Neuron (in vitro differentiated cells): Measurements from ENCODE around the gene CNTN5.

Experiments used
- H2AFZ ChIP-seq: one replicate; pipeline ENCODE4 v1.6.1; 2013; ENCODE audit warnings: low read depth, mild to moderate bottlenecking, inconsistent platforms, low read length, moderate library complexity
- H3K27me3 ChIP-seq: one replicate; pipeline ENCODE4 v1.6.1; 2013; ENCODE audit warnings: low read length; ENCODE audit not compliant: insufficient read depth
- H3K36me3 ChIP-seq: one replicate; pipeline ENCODE4 v1.6.1; 2013; ENCODE audit warnings: low read length; ENCODE audit not compliant: insufficient read depth
- H3K4me1 ChIP-seq: one replicate; pipeline ENCODE4 v1.6.1; 2013; ENCODE audit warnings: low read length; ENCODE audit not compliant: insufficient read depth
- H3K4me3 ChIP-seq: 2 replicates; pipeline ENCODE4 v1.5.1; 2013; ENCODE audit warnings: mild to moderate bottlenecking, low read length, moderate library complexity
- H3K9me3 ChIP-seq: one replicate; pipeline ENCODE4 v1.6.1; 2013; ENCODE audit warnings: low read length

CNTN5 gene

GRCh38 chr11:99925968-99926367 lies 905.2 kb downstream of the CNTN5 start:
- Histone ChIP-seq H3K4me1 (no peaks in the 10 kb centered on the region), H3K27me3 (no peaks in the 10 kb centered on the region), H3K4me3 (no peak overlapping the region), H3K9me3 (no peaks in the 10 kb centered on the region), H3K36me3 (no peaks in the 10 kb centered on the region), H2AFZ (no peak overlapping the region)

GRCh38 chr11:99932684-99933083 lies 911.9 kb downstream of the CNTN5 start:
- Histone ChIP-seq H3K27me3 (no peaks in the 10 kb centered on the region), H3K4me3 (no peak overlapping the region)

DNA sequence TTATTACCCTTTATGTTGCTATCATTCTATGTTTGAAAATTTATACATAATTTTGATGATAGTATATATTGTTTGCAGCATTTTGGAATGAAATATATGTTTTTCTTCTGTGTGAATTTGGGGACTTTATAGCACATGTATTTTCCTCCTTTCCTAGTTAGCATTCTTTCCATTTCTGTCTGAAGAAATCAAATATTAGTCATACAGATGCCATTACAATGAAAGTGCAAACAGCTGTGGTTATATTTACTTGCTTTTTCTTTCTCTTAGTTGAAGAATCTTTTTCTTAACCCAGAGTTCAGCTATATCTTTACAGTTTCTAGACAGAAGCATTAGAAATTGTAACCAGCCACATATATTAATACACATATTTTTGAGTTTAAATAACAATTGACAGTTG lies 913.3 kb downstream of the CNTN5 start:
- H3K4me3 ChIP-seq = no peak overlapping the region
- no peaks in the 10 kb centered on the region for H3K36me3 ChIP-seq
- H3K4me1 ChIP-seq = no peaks in the 10 kb centered on the region
- H3K9me3 ChIP-seq = no peaks in the 10 kb centered on the region
- no peak overlapping the region for H2AFZ ChIP-seq
- H3K27me3 ChIP-seq = no peaks in the 10 kb centered on the region

More at GRCh38 chr11:99932684-99933083, 911.9 kb downstream of the CNTN5 start:
- Histone ChIP-seq H3K9me3 (no peaks in the 10 kb centered on the region), H3K4me1 (no peaks in the 10 kb centered on the region), H3K36me3 (no peaks in the 10 kb centered on the region), H2AFZ (no peak overlapping the region)

GRCh38 chr11:99937330-99937729 lies 916.6 kb downstream of the CNTN5 start:
- H2AFZ ChIP-seq = no peak overlapping the region
- H3K27me3 ChIP-seq = no peaks in the 10 kb centered on the region
- H3K36me3 ChIP-seq = no peaks in the 10 kb centered on the region
- H3K4me3 ChIP-seq = no peak overlapping the region
- no peaks in the 10 kb centered on the region for H3K4me1 ChIP-seq
- H3K9me3 ChIP-seq = no peaks in the 10 kb centered on the region

DNA sequence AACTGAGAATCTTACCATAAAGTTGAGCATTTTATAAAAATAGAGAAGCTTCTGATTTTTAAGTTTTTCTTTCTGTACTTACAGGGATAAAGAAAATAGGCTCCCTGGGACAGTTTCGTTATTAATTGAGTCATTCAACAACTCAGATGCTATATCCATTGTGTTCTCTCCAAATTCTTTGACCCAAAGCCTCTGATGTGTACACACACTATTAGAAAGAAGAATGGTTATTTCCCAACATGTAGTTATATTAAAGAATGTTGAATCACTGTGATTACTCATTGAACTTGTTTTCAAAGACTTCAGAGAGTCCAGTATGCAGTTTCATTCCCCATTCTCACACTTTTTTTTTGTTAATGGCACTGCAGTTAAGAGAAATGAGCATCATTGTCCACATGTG lies 932.1 kb downstream of the CNTN5 start:
- H2AFZ ChIP-seq = no peak overlapping the region

GRCh38 chr11:99960536-99960935 lies 939.8 kb downstream of the CNTN5 start:
- no peaks in the 10 kb centered on the region for H3K4me1 ChIP-seq
- no peaks in the 10 kb centered on the region for H3K27me3 ChIP-seq
- H3K36me3 ChIP-seq = no peaks in the 10 kb centered on the region
- no peak overlapping the region for H3K4me3 ChIP-seq
- H2AFZ ChIP-seq = no peak overlapping the region
- no peaks in the 10 kb centered on the region for H3K9me3 ChIP-seq

More for the DNA sequence above, 932.1 kb downstream of the CNTN5 start:
- H3K4me1 ChIP-seq = no peaks in the 10 kb centered on the region
- H3K4me3 ChIP-seq = no peak overlapping the region
- H3K27me3 ChIP-seq = no peaks in the 10 kb centered on the region
- H3K36me3 ChIP-seq = no peaks in the 10 kb centered on the region
- H3K9me3 ChIP-seq = no peaks in the 10 kb centered on the region

DNA sequence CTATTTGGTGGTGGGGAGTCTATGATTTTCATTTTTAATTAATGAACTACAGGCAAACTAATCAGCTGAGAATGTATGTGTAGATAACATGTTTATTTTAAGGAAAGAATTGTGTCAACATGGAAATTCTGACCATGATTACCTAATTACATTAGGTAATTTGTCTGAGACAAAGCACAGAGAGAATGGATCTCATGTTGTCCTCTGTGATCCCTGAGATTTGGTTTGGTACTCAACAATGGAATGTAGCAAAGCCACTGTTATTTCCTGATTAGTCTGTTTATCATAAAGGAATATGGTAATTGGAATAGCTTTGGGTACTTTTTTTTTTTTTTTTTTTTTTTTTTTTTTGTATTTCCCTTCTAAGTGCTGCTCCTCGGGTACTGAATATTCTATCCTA lies 947.6 kb downstream of the CNTN5 start:
- Histone ChIP-seq H3K4me3 (no peak overlapping the region), H3K27me3 (no peaks in the 10 kb centered on the region), H3K36me3 (no peaks in the 10 kb centered on the region), H2AFZ (no peak overlapping the region), H3K9me3 (no peaks in the 10 kb centered on the region), H3K4me1 (no peaks in the 10 kb centered on the region)

- H3K36me3 ChIP-seq = no peaks in the 10 kb centered on the region
- H3K27me3 ChIP-seq = no peaks in the 10 kb centered on the region
- no peak overlapping the region for H2AFZ ChIP-seq
- H3K4me1 ChIP-seq = peaks cover under 1% of the 10 kb centered on the region
- H3K9me3 ChIP-seq = no peaks in the 10 kb centered on the region
- H3K4me3 ChIP-seq = no peak overlapping the region
These were observed 953.2 kb downstream of the CNTN5 start for GRCh38 chr11:99973993-99974392.

DNA sequence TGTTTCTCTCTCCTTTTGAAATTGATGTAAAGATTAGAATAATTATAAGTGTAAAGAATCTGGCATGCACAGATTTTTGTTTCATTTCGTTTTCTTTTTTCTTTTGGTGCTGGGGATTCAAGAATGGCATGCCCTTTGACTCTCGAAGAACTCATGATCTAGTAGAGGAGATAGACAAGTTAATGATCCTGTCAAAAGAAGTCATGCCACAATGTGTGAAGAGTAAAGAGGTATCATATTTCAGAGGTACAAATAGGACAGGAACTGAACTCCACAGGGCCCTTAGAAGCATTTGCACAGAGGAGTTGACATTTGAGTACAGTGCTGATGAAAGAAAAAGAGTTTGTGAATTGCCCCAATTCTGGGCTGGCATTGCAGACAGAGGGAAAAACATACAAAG lies 958.3 kb downstream of the CNTN5 start:
- Histone ChIP-seq H3K4me3 (no peak overlapping the region), H2AFZ (no peak overlapping the region), H3K36me3 (no peaks in the 10 kb centered on the region), H3K27me3 (no peaks in the 10 kb centered on the region), H3K4me1 (peaks cover 3% of the 10 kb centered on the region), H3K9me3 (no peaks in the 10 kb centered on the region)

DNA sequence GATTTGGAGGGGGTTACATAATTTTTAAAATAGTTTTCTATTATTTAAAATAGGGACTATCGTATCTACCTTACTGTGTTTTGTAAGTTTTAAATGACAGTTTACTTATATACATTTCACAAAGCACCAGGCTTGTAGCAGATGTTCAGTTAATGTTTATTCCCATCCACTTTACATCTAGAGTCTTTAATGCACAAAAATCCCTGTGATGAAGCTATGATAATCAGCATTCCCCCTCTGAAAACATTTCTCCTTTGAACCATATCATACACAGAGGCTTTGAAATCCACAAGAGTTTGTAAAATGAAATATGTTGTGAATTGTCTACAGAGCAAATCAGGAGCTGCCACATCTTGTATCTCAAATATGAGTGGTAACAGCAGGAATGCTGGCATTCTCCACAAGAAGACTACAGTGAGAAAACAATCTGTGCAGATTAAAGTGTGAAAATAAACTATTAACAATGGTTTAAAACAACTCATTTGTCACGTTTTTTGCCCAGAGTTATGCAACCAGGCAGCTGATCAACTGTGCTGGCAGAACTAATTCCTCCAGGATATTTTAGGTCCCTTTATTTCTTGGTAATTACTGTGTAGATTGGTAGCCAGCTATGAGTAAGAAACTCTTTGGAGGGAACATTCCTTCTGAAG lies 967.2 kb downstream of the CNTN5 start:
- H3K4me3 ChIP-seq = no peak overlapping the region
- H2AFZ ChIP-seq = no peak overlapping the region
- no peaks in the 10 kb centered on the region for H3K9me3 ChIP-seq
- H3K36me3 ChIP-seq = no peaks in the 10 kb centered on the region
- no peaks in the 10 kb centered on the region for H3K4me1 ChIP-seq
- H3K27me3 ChIP-seq = no peaks in the 10 kb centered on the region

DNA sequence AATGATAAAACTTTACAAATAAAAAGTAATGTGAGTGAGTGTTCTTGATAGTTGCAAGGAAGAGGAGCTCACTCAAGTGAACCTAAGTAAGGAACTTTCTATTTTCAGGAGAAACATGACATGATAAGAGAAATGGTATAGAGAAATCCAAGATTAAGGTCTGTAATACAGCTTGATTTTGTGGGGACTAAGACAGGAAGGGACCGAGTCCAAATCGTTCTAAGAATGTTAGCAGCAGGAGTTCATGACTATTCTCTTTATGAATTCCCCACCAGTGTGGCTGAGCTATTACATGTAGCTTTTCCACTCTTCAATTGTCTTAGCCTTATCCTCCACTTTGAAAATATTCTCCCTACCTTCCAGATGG lies 967.7 kb downstream of the CNTN5 start:
- H3K4me3 ChIP-seq = no peak overlapping the region
- H3K36me3 ChIP-seq = no peaks in the 10 kb centered on the region
- no peaks in the 10 kb centered on the region for H3K9me3 ChIP-seq
- no peaks in the 10 kb centered on the region for H3K4me1 ChIP-seq
- H3K27me3 ChIP-seq = no peaks in the 10 kb centered on the region
- no peak overlapping the region for H2AFZ ChIP-seq

- Histone ChIP-seq H3K4me3 (no peak overlapping the region), H2AFZ (no peak overlapping the region), H3K9me3 (no peaks in the 10 kb centered on the region), H3K4me1 (no peaks in the 10 kb centered on the region), H3K36me3 (no peaks in the 10 kb centered on the region), H3K27me3 (no peaks in the 10 kb centered on the region)
These were observed 983.2 kb downstream of the CNTN5 start for GRCh38 chr11:100003985-100004384.

DNA sequence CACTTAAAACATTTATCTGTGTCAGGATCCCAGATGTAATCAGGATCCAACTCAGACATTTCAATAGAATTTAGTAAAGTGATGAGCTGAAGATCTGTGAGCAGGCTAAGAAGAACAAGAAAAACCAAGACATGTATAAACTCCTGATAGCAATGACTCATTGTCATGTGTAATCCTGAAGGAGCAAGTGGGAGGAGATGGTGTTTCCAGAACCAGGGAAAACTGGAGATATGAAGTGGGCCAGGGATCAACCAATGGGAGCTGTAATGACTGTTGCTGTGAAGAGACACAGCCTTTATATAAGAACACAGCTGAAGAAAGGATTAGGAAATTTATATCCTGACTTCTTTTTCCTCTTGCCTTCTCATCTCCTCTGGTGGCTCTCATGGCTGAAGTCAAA lies 983.8 kb downstream of the CNTN5 start:
- Histone ChIP-seq H3K27me3 (no peaks in the 10 kb centered on the region), H2AFZ (no peak overlapping the region), H3K4me3 (no peak overlapping the region), H3K4me1 (no peaks in the 10 kb centered on the region), H3K9me3 (no peaks in the 10 kb centered on the region), H3K36me3 (no peaks in the 10 kb centered on the region)

DNA sequence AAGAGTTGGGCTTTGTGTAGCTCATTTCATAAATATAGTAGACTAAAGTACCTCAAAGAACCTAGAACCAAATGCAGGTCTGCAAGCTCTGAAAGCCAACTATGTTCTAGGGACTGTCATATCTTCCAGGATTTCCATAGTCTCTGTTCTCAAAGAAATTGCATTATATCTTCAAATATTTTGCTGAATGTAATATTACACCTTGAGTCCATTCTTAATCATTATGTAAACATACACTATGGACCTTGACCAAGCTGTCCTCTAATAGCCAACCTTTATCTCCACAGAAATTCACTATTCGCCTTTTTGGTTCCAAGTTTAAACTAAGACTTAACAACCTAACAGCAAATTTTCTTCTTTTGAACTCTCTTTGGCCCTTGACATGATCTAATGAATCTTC lies 987.7 kb downstream of the CNTN5 start:
- H3K4me3 ChIP-seq = no peak overlapping the region
- no peaks in the 10 kb centered on the region for H3K4me1 ChIP-seq
- no peak overlapping the region for H2AFZ ChIP-seq
- no peaks in the 10 kb centered on the region for H3K36me3 ChIP-seq
- H3K9me3 ChIP-seq = no peaks in the 10 kb centered on the region
- H3K27me3 ChIP-seq = no peaks in the 10 kb centered on the region
